ENCODE results near the gene CEACAM1. TPM values are rescaled to one million over a fixed set of nuclear protein-coding genes. Genes with fewer than 3 reads are reported as not detected.

The CEACAM1 gene
- total and polyA plus RNA-seq, 2 of the 13 experiments (the other 11 are each of a cell fraction or from before 2014, with no cell fraction given) = 13.5 to 332 TPM

- TF ChIP-seq PAXIP1 (CRISPR knock-in tag; conservative IDR thresholded peaks at IDR 0.05) (peak; percentile 72), ZNF580 (CRISPR knock-in tag; IDR thresholded peaks at IDR 0.05; ENCODE audit: borderline replicate concordance, low read depth) (peak; percentile 64; the same call in 1 of the 2 replicates), HMG20A (CRISPR knock-in tag; IDR thresholded peaks at IDR 0.05; ENCODE audit: borderline replicate concordance) (peak; percentile 93; the same call in 1 of the 2 replicates), MXI1 (IDR thresholded peaks at IDR 0.05; ENCODE audit: borderline replicate concordance, low read depth, low read length) (no peak), ZNF598 (CRISPR knock-in tag; IDR thresholded peaks at IDR 0.05; ENCODE audit: borderline replicate concordance) (no peak), ZBTB8A (CRISPR knock-in tag; IDR thresholded peaks at IDR 0.05; ENCODE audit: borderline replicate concordance, low read depth) (no peak), ETV6 (CRISPR knock-in tag; conservative IDR thresholded peaks at IDR 0.05) (peak; percentile 99), SOX5 (CRISPR knock-in tag; IDR thresholded peaks at IDR 0.05; ENCODE audit: borderline replicate concordance) (peak; percentile 80; the same call in 1 of the 2 replicates), POLR2A (IDR thresholded peaks at IDR 0.05; ENCODE audit: insufficient read depth in 1 of 2, low read depth in 2 of 2, low read length in 2 of 2) (no peak), ZNF407 (CRISPR knock-in tag; IDR thresholded peaks at IDR 0.05; ENCODE audit: not compliant biosample characterization) (no peak), ZBTB33 (CRISPR knock-in tag; IDR thresholded peaks at IDR 0.05) (0 out of 2 replicates have a peak, but pooled peaks have one; percentile 39), ONECUT2 (CRISPR knock-in tag; IDR thresholded peaks at IDR 0.05) (peak; percentile 51; the same call in 1 of the 2 replicates), SOX6 (IDR thresholded peaks at IDR 0.05) (no peak), SOX6 (CRISPR knock-in tag; IDR thresholded peaks at IDR 0.05) (peak; percentile 82), ELF1 (CRISPR knock-in tag; IDR thresholded peaks at IDR 0.05) (peak; percentile 77)
Measured at GRCh38 chr19:42480335-42481095, 47.8 kb downstream of the CEACAM1 start (continued).

Data from HepG2 (cell line).